WTC11 (cell line): Measurements from ENCODE around the gene SETD4. TPM values are rescaled to one million over a fixed set of nuclear protein-coding genes. Genes with fewer than 3 reads are reported as not detected.

Source experiments
- ATAC-seq: fragments of 200-7000 bp; cut with Tn5 transposase; 2 replicates; pipeline ENCODE4 v1.10.0; 2021; ENCODE audit warnings: mild to moderate bottlenecking, moderate library complexity
- CTCF ChIA-PET: fragments of 300-600 bp; sonication (Branson Sonifier 250); formaldehyde crosslinking; loops from one replicate; lab custom pipeline; 2021; ENCODE audit warnings: antibody characterized with exemption; lab: Charles Lee
- POLR2A ChIA-PET: fragments of 350-600 bp; sonication (Branson Sonifier 250); formaldehyde crosslinking; loops from one replicate; lab custom pipeline; 2021; ENCODE audit warnings: antibody characterized with exemption; lab: Charles Lee
- DNase-seq: peaks from one replicate; pipeline ENCODE4 v3.0.0; 2021; ENCODE audit warnings: low spot score
- H3K27ac Mint-ChIP-seq: 2 replicates; pipeline ENCODE4 v1.8.0; 2021; ENCODE audit warnings: mixed read lengths
- H3K27me3 Mint-ChIP-seq: 2 replicates; pipeline ENCODE4 v1.8.0; 2021; ENCODE audit warnings: low read depth, mild to moderate bottlenecking, moderate library complexity, mixed read lengths
- H3K36me3 Mint-ChIP-seq: 2 replicates; pipeline ENCODE4 v1.8.0; 2021; ENCODE audit warnings: mixed read lengths
- H3K4me1 Mint-ChIP-seq: 2 replicates; pipeline ENCODE4 v1.8.0; 2022; ENCODE audit warnings: mixed read lengths
- H3K4me3 Mint-ChIP-seq: 2 replicates; pipeline ENCODE4 v1.8.0; 2021; ENCODE audit warnings: mild to moderate bottlenecking, moderate library complexity, mixed read lengths
- H3K9me3 Mint-ChIP-seq: 2 replicates; pipeline ENCODE4 v1.8.0; 2021; ENCODE audit warnings: mixed read lengths
- ETV6 ChIP-seq: sonication (generic); formaldehyde crosslinking; IDR thresholded peaks from 2 replicates; pipeline ENCODE4 v1.8.1; 2022; ENCODE audit warnings: mild to moderate bottlenecking, missing genetic modification reagents
- FOXK1 ChIP-seq: sonication (generic); formaldehyde crosslinking; IDR thresholded peaks from 2 replicates; pipeline ENCODE4 v1.8.0; 2022; ENCODE audit warnings: mild to moderate bottlenecking, moderate library complexity, missing genetic modification reagents
- FOXP1 ChIP-seq: sonication (generic); formaldehyde crosslinking; IDR thresholded peaks from 2 replicates; pipeline ENCODE4 v1.8.0; 2022; ENCODE audit warnings: missing genetic modification reagents, mild to moderate bottlenecking, moderate library complexity, borderline replicate concordance
- MYBL2 ChIP-seq: sonication (generic); formaldehyde crosslinking; IDR thresholded peaks from 2 replicates; pipeline ENCODE4 v1.8.1; 2023; ENCODE audit warnings: mild to moderate bottlenecking, moderate library complexity, missing genetic modification reagents
- NFE2L1 ChIP-seq: sonication (generic); formaldehyde crosslinking; IDR thresholded peaks from 2 replicates; pipeline ENCODE4 v1.8.1; 2023; ENCODE audit warnings: missing genetic modification reagents
- NR1H2 ChIP-seq: sonication (generic); formaldehyde crosslinking; IDR thresholded peaks from 2 replicates; pipeline ENCODE4 v1.9.0; 2021; ENCODE audit warnings: mild to moderate bottlenecking, moderate library complexity, missing genetic modification reagents
- TP53 ChIP-seq: sonication (generic); formaldehyde crosslinking; IDR thresholded peaks from 2 replicates; pipeline ENCODE4 v1.8.1; 2023; ENCODE audit warnings: mild to moderate bottlenecking, missing genetic modification reagents
- ZNF416 ChIP-seq: fragments of 250-450 bp; sonication (Bioruptor Pico); IDR thresholded peaks from 2 replicates; pipeline ENCODE4 v1.9.0; 2021; ENCODE audit warnings: mild to moderate bottlenecking, inconsistent platforms
- total RNA-seq: library from RNA; stranded (reverse); gene quantifications from 3 replicates; pipeline ENCODE4 v1.2.3, GENCODE V29; 2021
- TF ChIP-seq, protein P1 (sequence below): sonication (generic); formaldehyde crosslinking; IDR thresholded peaks from 2 replicates; pipeline ENCODE4 v1.8.0; 2022; ENCODE audit warnings: mild to moderate bottlenecking, missing genetic modification reagents
- TF ChIP-seq, protein P2 (sequence below): fragments of 250-450 bp; sonication (Bioruptor Pico); IDR thresholded peaks from 2 replicates; pipeline ENCODE4 v1.9.0; 2021; ENCODE audit warnings: mild to moderate bottlenecking, borderline replicate concordance
- TF ChIP-seq, protein P3 (sequence below): fragments of 250-450 bp; sonication (Bioruptor Pico); IDR thresholded peaks from 2 replicates; pipeline ENCODE4 v2.1.2; 2022; ENCODE audit warnings: mild to moderate bottlenecking, moderate library complexity
- TF ChIP-seq, protein P4 (sequence below): sonication (generic); formaldehyde crosslinking; IDR thresholded peaks from 2 replicates; pipeline ENCODE4 v1.8.1; 2023; ENCODE audit warnings: mild to moderate bottlenecking, missing genetic modification reagents, borderline replicate concordance
- TF ChIP-seq, protein P5 (sequence below): sonication (generic); formaldehyde crosslinking; IDR thresholded peaks from 2 replicates; pipeline ENCODE4 v1.8.0; 2023; ENCODE audit warnings: missing genetic modification reagents
- TF ChIP-seq, protein P6 (sequence below): fragments of 250-450 bp; sonication (Bioruptor Pico); IDR thresholded peaks from 2 replicates; pipeline ENCODE4 v1.9.0; 2021; ENCODE audit warnings: mild to moderate bottlenecking
- TF ChIP-seq, protein P7 (sequence below): fragments of 250-450 bp; sonication (Bioruptor Pico); IDR thresholded peaks from 2 replicates; pipeline ENCODE4 v1.9.0; 2021; ENCODE audit warnings: mild to moderate bottlenecking

SETD4 gene
- total RNA-seq, 1 experiment from 2014 or later, result 64.8 TPM

DNA sequence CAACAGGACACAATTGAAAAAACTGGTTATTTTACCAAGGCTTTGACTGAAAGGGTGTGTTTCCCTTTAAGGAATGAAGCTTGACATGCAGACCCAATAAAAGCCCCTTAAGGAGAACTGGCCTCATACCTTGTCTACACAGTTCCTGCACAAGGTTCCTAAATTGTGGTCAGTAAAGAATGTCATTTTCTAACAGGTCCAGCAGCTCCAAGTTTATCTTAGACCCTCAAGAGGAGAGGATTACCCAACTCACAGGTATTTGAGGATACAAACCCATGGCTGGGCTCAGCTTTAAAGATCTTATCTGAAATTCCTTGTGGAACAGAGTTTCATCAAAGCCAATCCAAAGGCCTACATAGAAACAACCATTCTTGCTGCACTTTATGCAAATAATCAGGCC lies 43.1 kb upstream of the SETD4 start (continued):
- TF ChIP-seq, protein P1, sequence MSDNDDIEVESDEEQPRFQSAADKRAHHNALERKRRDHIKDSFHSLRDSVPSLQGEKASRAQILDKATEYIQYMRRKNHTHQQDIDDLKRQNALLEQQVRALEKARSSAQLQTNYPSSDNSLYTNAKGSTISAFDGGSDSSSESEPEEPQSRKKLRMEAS (CRISPR knock-in tag), result no peak
- TF ChIP-seq NFE2L1 (no peak), FOXK1 (CRISPR knock-in tag) (no peak), TP53 (CRISPR knock-in tag) (no peak), NR1H2 (no peak)
- TF ChIP-seq, protein P2, sequence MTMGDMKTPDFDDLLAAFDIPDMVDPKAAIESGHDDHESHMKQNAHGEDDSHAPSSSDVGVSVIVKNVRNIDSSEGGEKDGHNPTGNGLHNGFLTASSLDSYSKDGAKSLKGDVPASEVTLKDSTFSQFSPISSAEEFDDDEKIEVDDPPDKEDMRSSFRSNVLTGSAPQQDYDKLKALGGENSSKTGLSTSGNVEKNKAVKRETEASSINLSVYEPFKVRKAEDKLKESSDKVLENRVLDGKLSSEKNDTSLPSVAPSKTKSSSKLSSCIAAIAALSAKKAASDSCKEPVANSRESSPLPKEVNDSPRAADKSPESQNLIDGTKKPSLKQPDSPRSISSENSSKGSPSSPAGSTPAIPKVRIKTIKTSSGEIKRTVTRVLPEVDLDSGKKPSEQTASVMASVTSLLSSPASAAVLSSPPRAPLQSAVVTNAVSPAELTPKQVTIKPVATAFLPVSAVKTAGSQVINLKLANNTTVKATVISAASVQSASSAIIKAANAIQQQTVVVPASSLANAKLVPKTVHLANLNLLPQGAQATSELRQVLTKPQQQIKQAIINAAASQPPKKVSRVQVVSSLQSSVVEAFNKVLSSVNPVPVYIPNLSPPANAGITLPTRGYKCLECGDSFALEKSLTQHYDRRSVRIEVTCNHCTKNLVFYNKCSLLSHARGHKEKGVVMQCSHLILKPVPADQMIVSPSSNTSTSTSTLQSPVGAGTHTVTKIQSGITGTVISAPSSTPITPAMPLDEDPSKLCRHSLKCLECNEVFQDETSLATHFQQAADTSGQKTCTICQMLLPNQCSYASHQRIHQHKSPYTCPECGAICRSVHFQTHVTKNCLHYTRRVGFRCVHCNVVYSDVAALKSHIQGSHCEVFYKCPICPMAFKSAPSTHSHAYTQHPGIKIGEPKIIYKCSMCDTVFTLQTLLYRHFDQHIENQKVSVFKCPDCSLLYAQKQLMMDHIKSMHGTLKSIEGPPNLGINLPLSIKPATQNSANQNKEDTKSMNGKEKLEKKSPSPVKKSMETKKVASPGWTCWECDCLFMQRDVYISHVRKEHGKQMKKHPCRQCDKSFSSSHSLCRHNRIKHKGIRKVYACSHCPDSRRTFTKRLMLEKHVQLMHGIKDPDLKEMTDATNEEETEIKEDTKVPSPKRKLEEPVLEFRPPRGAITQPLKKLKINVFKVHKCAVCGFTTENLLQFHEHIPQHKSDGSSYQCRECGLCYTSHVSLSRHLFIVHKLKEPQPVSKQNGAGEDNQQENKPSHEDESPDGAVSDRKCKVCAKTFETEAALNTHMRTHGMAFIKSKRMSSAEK (CRISPR knock-in tag), result no peak
- TF ChIP-seq, protein P3, sequence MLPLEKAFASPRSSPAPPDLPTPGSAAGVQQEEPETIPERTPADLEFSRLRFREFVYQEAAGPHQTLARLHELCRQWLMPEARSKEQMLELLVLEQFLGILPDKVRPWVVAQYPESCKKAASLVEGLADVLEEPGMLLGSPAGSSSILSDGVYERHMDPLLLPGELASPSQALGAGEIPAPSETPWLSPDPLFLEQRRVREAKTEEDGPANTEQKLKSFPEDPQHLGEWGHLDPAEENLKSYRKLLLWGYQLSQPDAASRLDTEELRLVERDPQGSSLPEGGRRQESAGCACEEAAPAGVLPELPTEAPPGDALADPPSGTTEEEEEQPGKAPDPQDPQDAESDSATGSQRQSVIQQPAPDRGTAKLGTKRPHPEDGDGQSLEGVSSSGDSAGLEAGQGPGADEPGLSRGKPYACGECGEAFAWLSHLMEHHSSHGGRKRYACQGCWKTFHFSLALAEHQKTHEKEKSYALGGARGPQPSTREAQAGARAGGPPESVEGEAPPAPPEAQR (CRISPR knock-in tag), result no peak
- TF ChIP-seq, protein P4, sequence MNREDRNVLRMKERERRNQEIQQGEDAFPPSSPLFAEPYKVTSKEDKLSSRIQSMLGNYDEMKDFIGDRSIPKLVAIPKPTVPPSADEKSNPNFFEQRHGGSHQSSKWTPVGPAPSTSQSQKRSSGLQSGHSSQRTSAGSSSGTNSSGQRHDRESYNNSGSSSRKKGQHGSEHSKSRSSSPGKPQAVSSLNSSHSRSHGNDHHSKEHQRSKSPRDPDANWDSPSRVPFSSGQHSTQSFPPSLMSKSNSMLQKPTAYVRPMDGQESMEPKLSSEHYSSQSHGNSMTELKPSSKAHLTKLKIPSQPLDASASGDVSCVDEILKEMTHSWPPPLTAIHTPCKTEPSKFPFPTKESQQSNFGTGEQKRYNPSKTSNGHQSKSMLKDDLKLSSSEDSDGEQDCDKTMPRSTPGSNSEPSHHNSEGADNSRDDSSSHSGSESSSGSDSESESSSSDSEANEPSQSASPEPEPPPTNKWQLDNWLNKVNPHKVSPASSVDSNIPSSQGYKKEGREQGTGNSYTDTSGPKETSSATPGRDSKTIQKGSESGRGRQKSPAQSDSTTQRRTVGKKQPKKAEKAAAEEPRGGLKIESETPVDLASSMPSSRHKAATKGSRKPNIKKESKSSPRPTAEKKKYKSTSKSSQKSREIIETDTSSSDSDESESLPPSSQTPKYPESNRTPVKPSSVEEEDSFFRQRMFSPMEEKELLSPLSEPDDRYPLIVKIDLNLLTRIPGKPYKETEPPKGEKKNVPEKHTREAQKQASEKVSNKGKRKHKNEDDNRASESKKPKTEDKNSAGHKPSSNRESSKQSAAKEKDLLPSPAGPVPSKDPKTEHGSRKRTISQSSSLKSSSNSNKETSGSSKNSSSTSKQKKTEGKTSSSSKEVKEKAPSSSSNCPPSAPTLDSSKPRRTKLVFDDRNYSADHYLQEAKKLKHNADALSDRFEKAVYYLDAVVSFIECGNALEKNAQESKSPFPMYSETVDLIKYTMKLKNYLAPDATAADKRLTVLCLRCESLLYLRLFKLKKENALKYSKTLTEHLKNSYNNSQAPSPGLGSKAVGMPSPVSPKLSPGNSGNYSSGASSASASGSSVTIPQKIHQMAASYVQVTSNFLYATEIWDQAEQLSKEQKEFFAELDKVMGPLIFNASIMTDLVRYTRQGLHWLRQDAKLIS, result no peak
- TF ChIP-seq, protein P5, sequence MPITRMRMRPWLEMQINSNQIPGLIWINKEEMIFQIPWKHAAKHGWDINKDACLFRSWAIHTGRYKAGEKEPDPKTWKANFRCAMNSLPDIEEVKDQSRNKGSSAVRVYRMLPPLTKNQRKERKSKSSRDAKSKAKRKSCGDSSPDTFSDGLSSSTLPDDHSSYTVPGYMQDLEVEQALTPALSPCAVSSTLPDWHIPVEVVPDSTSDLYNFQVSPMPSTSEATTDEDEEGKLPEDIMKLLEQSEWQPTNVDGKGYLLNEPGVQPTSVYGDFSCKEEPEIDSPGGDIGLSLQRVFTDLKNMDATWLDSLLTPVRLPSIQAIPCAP, result no peak

DNA sequence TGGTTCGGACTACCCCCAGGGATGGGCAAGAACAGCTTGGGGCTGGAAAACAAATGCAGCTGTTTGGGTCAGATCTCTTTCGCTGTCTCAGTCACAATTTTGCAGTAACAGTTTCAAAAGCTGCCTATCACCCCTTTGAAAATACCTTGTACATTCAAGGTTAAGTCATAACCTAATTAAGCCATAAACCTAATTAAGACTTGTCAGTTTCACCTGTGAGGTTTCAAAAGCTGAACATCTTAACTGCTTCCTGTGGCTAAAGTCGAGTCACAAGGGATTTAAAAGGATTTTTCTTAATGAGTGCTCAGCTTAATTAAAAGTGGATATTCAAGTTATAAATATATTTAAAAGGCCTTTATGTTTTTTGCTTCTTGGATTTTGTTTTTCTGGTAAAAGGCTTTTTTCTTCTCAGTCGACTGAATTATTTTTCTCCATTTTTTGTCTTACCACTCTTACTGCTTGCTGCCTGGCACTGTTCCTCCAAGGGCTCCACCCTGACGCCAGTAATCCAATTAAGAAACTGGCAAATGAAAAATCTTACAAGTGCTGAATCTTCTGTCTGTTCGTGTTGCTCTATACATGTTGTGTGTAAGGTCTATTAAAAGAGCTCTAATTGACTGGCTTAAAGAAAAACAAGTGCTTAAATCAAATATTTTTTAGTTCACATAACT lies 40.8 kb upstream of the SETD4 start:
- CTCF ChIA-PET, result interaction anchor here (0.5 to 1.4 kb wide), 6 partner anchors 9 to 41 kb away, joined by 3 to 9 read pairs (median 6); partner anchors contain the start of gene SETD4
- Mint-ChIP-seq H3K27ac (peak overlapping the region; percentile 95), H3K36me3 (peaks cover 26% of the 10 kb centered on the region), H3K4me3 (0 out of 2 replicates have a peak overlapping the region, but pooled peaks have one; percentile 54), H3K4me1 (peaks cover 85% of the 10 kb centered on the region), H3K27me3 (no peaks in the 10 kb centered on the region), H3K9me3 (peaks cover 21% of the 10 kb centered on the region)
- POLR2A ChIA-PET, result interaction anchor here (0.8 kb wide), 1 partner anchor 41 kb away, joined by 6 read pairs; the partner anchor contains the start of gene SETD4
- DNase-seq, result no peak
- ATAC-seq, result no peak
- TF ChIP-seq FOXP1 (CRISPR knock-in tag) (no peak), ZNF416 (CRISPR knock-in tag) (no peak), ETV6 (CRISPR knock-in tag) (no peak), MYBL2 (CRISPR knock-in tag) (no peak)
- TF ChIP-seq, protein P6, sequence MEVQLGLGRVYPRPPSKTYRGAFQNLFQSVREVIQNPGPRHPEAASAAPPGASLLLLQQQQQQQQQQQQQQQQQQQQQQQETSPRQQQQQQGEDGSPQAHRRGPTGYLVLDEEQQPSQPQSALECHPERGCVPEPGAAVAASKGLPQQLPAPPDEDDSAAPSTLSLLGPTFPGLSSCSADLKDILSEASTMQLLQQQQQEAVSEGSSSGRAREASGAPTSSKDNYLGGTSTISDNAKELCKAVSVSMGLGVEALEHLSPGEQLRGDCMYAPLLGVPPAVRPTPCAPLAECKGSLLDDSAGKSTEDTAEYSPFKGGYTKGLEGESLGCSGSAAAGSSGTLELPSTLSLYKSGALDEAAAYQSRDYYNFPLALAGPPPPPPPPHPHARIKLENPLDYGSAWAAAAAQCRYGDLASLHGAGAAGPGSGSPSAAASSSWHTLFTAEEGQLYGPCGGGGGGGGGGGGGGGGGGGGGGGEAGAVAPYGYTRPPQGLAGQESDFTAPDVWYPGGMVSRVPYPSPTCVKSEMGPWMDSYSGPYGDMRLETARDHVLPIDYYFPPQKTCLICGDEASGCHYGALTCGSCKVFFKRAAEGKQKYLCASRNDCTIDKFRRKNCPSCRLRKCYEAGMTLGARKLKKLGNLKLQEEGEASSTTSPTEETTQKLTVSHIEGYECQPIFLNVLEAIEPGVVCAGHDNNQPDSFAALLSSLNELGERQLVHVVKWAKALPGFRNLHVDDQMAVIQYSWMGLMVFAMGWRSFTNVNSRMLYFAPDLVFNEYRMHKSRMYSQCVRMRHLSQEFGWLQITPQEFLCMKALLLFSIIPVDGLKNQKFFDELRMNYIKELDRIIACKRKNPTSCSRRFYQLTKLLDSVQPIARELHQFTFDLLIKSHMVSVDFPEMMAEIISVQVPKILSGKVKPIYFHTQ (CRISPR knock-in tag), result no peak
- TF ChIP-seq, protein P4, result no peak
- TF ChIP-seq, protein P7, sequence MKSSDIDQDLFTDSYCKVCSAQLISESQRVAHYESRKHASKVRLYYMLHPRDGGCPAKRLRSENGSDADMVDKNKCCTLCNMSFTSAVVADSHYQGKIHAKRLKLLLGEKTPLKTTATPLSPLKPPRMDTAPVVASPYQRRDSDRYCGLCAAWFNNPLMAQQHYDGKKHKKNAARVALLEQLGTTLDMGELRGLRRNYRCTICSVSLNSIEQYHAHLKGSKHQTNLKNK (CRISPR knock-in tag), result no peak
